Subcutaneous abdominal adipose tissue (tissue), 5 donors: ENCODE measurements around the gene IGF1.

ENCODE experiments used
- H3K27ac ChIP-seq: one replicate; pipeline ENCODE4 v1.7.0; 2013; ENCODE audit warnings: low read depth, mild to moderate bottlenecking, inconsistent platforms, low read length, moderate library complexity
- H3K27me3 ChIP-seq, 5 donors: one replicate each; pipeline ENCODE4 v1.7.0; 2013; ENCODE audit warnings: low read length in 5 of 5, inconsistent platforms in 1 of 5; ENCODE audit not compliant: control insufficient read depth in 5 of 5, insufficient read depth in 4 of 5
- H3K36me3 ChIP-seq, 5 donors: one replicate each; pipeline ENCODE4 v1.7.0; 2013; ENCODE audit warnings: low read length in 5 of 5; ENCODE audit not compliant: control insufficient read depth in 5 of 5, insufficient read depth in 5 of 5
- H3K4me1 ChIP-seq, 5 donors: one replicate each; pipeline ENCODE4 v1.7.0; 2013; ENCODE audit warnings: low read length in 5 of 5, mild to moderate bottlenecking in 3 of 5, moderate library complexity in 1 of 5; ENCODE audit not compliant: control insufficient read depth in 5 of 5, insufficient read depth in 5 of 5
- H3K4me3 ChIP-seq, 5 donors: one replicate each; pipeline ENCODE4 v1.7.0; 2013; ENCODE audit warnings: low read length in 5 of 5, low read depth in 1 of 5
- H3K9ac ChIP-seq, 5 donors: one replicate each; pipeline ENCODE4 v1.7.0; 2013; ENCODE audit warnings: low read length in 5 of 5, mild to moderate bottlenecking in 4 of 5, moderate library complexity in 3 of 5
- H3K9me3 ChIP-seq, 5 donors: one replicate each; pipeline ENCODE4 v1.7.0; 2013; ENCODE audit warnings: low read length in 5 of 5; ENCODE audit not compliant: control insufficient read depth in 5 of 5
- donor health status: healthy.
- donor health status: healthy.
- donor health status: healthy.
- donor health status: healthy.
- donor health status: healthy.

Gene IGF1

DNA sequence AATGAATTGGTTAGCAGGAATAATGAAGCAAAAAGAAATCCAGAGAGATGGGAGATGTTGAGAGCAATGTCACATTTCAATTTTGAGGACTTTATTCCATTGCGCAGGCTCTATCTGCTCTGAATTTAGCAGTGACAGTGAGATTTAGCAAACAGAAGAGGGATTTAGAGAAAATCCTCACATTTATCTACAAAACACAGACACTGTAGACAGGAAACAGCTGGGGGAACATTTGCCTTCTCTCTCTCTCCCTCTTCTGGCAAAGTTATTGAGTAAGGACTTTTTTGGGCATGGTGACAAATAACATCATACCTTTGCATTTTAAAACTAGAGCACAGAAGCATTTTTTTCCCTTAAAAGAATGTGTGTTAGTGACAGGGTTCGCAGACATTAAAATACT lies at the start of gene IGF1:
Gene IGF1, minus strand, starts transcription at position 158 of the 400 bp plus-strand sequence. CDS start 182 bp downstream, outside the sequence.
- Histone ChIP-seq H3K36me3 (peaks cover 0 to 3% (median 0%) of the 10 kb centered on the region in 5 donors), H3K27me3 (no peaks in the 10 kb centered on the region), H3K9ac (peak within 1 kb of the TSS; percentile 55 to 84 (median 77)), H3K4me3 (peak within 1 kb of the TSS; percentile 64 to 81 (median 73)), H3K27ac (peak within 1 kb of the TSS; percentile 93), H3K4me1 (peaks cover 5 to 63% (median 52%) of the 10 kb centered on the region in 5 donors), H3K9me3 (peaks cover 0 to 5% (median 0%) of the 10 kb centered on the region in 5 donors)

GRCh38 chr12:102528111-102528510 lies 47.7 kb upstream of the IGF1 start:
- Histone ChIP-seq H3K36me3 (no peaks in the 10 kb centered on the region), H3K4me1 (peaks cover 0 to 6% (median 0%) of the 10 kb centered on the region in 5 donors), H3K9ac (no peak overlapping the region), H3K27me3 (no peaks in the 10 kb centered on the region), H3K27ac (no peak overlapping the region), H3K9me3 (no peaks in the 10 kb centered on the region), H3K4me3 (no peak overlapping the region)

GRCh38 chr12:102527171-102527720 lies 46.9 kb upstream of the IGF1 start:
- Histone ChIP-seq H3K9me3 (no peaks in the 10 kb centered on the region), H3K27ac (no peak overlapping the region), H3K4me3 (no peak overlapping the region), H3K9ac (no peak overlapping the region), H3K4me1 (peaks cover 0 to 6% (median 0%) of the 10 kb centered on the region in 5 donors), H3K36me3 (no peaks in the 10 kb centered on the region), H3K27me3 (no peaks in the 10 kb centered on the region)

- H3K4me1 ChIP-seq = peaks cover 0 to 6% (median 0%) of the 10 kb centered on the region in 5 donors
- H3K36me3 ChIP-seq = no peaks in the 10 kb centered on the region
- H3K4me3 ChIP-seq = no peak overlapping the region
- H3K9ac ChIP-seq = no peak overlapping the region
- H3K27ac ChIP-seq = no peak overlapping the region
- H3K27me3 ChIP-seq = no peaks in the 10 kb centered on the region
- no peaks in the 10 kb centered on the region for H3K9me3 ChIP-seq
Observed at GRCh38 chr12:102526656-102527055, 46.3 kb upstream of the IGF1 start.

GRCh38 chr12:102522768-102523167 lies 42.4 kb upstream of the IGF1 start:
- no peaks in the 10 kb centered on the region for H3K27me3 ChIP-seq
- H3K27ac ChIP-seq = no peak overlapping the region

DNA sequence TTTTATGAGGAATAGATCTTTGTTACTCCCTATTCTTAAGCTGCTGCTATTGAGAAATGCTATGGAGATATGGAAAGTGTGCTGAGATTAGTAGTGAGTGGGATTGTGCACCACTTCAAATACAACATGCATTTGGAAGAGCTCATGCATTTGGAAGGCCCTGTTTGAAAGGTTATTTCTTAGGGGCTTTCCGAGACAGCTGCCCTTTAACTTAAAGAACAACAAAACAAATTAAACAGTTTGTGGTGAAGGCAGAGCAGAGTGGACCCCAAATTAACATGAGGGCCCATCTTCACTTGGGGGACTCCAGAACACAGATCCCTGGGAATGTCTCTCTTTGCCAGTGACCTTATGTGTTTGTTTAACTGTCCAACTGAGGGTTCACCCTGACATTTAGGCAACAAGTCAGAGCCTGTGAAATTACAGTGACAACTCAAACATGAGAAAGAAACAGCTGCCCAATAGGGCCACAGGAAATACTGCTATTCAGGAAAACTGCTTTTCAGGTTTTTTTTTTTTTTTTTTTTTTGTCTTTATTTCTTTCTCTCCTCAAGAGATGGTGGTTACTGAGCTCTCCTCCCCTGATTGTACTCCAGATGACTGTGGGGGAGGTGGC lies 41.4 kb upstream of the IGF1 start:
- H3K27ac ChIP-seq = no peak overlapping the region
- no peak overlapping the region for H3K9ac ChIP-seq
- H3K27me3 ChIP-seq = no peaks in the 10 kb centered on the region
- H3K4me1 ChIP-seq = peaks cover 0 to 6% (median 0%) of the 10 kb centered on the region in 5 donors
- no peak overlapping the region for H3K4me3 ChIP-seq
- no peaks in the 10 kb centered on the region for H3K9me3 ChIP-seq
- no peaks in the 10 kb centered on the region for H3K36me3 ChIP-seq

More at GRCh38 chr12:102522768-102523167, 42.4 kb upstream of the IGF1 start:
- Histone ChIP-seq H3K4me3 (no peak overlapping the region), H3K4me1 (peaks cover 0 to 6% (median 0%) of the 10 kb centered on the region in 5 donors), H3K36me3 (no peaks in the 10 kb centered on the region), H3K9ac (no peak overlapping the region), H3K9me3 (no peaks in the 10 kb centered on the region)

GRCh38 chr12:102518871-102519270 lies 38.5 kb upstream of the IGF1 start:
- H3K36me3 ChIP-seq = no peaks in the 10 kb centered on the region
- no peak overlapping the region for H3K4me3 ChIP-seq
- no peaks in the 10 kb centered on the region for H3K4me1 ChIP-seq
- H3K9me3 ChIP-seq = no peaks in the 10 kb centered on the region
- no peaks in the 10 kb centered on the region for H3K27me3 ChIP-seq
- H3K27ac ChIP-seq = no peak overlapping the region
- H3K9ac ChIP-seq = no peak overlapping the region

- Histone ChIP-seq H3K36me3 (no peaks in the 10 kb centered on the region), H3K9me3 (no peaks in the 10 kb centered on the region), H3K27ac (no peak overlapping the region), H3K4me3 (no peak overlapping the region), H3K27me3 (no peaks in the 10 kb centered on the region), H3K4me1 (no peaks in the 10 kb centered on the region), H3K9ac (no peak overlapping the region)
Observed at GRCh38 chr12:102514696-102515095, 34.3 kb upstream of the IGF1 start.

- Histone ChIP-seq H3K27ac (no peak overlapping the region), H3K27me3 (no peaks in the 10 kb centered on the region), H3K36me3 (no peaks in the 10 kb centered on the region), H3K4me1 (no peaks in the 10 kb centered on the region), H3K4me3 (no peak overlapping the region), H3K9me3 (no peaks in the 10 kb centered on the region), H3K9ac (no peak overlapping the region)
Observed at GRCh38 chr12:102513739-102514138, 33.4 kb upstream of the IGF1 start.

DNA sequence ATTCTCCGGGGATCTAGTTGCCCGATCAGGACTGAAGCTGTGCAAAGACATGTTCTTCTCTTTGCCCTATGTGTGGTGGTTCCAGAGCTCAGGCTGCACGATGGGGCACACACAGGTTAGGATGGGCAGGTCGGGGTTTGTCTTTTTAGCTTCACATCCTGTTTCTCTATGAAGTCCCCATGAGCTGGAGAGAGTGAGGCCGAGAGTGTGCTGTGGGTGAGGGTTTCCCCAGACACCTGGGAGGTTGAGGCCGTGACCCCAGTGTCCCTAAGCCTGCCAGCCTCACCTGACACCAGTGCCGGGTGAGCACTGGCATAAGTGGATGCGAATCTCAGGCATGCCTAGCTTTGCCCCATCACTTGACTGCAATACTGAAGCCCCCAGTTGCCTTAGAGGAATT lies 32.9 kb upstream of the IGF1 start:
- Histone ChIP-seq H3K4me3 (no peak overlapping the region), H3K9ac (no peak overlapping the region)

More for the DNA sequence above, 32.9 kb upstream of the IGF1 start:
- Histone ChIP-seq H3K27me3 (no peaks in the 10 kb centered on the region), H3K36me3 (no peaks in the 10 kb centered on the region), H3K27ac (no peak overlapping the region), H3K9me3 (no peaks in the 10 kb centered on the region), H3K4me1 (no peaks in the 10 kb centered on the region)
